Bronchial epithelial cell (primary cell): ENCODE results near the gene IFIT5. TPM values are rescaled to one million over a fixed set of nuclear protein-coding genes. Genes with fewer than 3 reads are reported as not detected.
A peak's percentile ranks its signal among the peaks of the same experiment; 100 is the strongest.

Experiments
- DNase-seq: peaks from one replicate; pipeline ENCODE4 v3.0.0-alpha.2; 2010; ENCODE audit warnings: low read depth
- FAIRE-seq: peaks from 2 replicates; lab custom pipeline; 2011; peaks lifted over from hg19 to GRCh38; lab: Jason Lieb, UNC
- H3K27me3 ChIP-seq: 2 replicates; pipeline ENCODE4 v1.5.1; 2011; ENCODE audit warnings: low read length; ENCODE audit not compliant: control insufficient read depth, insufficient read depth
- H3K36me3 ChIP-seq: 2 replicates; pipeline ENCODE4 v1.5.1; 2011; ENCODE audit warnings: low read length; ENCODE audit not compliant: control insufficient read depth, insufficient read depth
- H3K4me3 ChIP-seq: 2 replicates; pipeline ENCODE4 v1.5.1; 2011; ENCODE audit warnings: mild to moderate bottlenecking, low read depth, low read length, control low read depth
- total RNA-seq: library from RNA; depleted of rRNA; stranded (reverse); fragments of >200 nt; gene quantifications from 2 replicates; pipeline ENCODE4 v1.2.1, GENCODE V29; 2014
- TF ChIP-seq, protein P1 (sequence below): IDR thresholded peaks from 2 replicates; pipeline ENCODE4 v1.5.1; 2011; ENCODE audit warnings: mild to moderate bottlenecking, moderate library complexity, low read length, control low read depth, inconsistent platforms; ENCODE audit not compliant: insufficient read depth, severe bottlenecking

The IFIT5 gene
- total RNA-seq, 1 donor from 2014 or later = 5.3 TPM

DNA sequence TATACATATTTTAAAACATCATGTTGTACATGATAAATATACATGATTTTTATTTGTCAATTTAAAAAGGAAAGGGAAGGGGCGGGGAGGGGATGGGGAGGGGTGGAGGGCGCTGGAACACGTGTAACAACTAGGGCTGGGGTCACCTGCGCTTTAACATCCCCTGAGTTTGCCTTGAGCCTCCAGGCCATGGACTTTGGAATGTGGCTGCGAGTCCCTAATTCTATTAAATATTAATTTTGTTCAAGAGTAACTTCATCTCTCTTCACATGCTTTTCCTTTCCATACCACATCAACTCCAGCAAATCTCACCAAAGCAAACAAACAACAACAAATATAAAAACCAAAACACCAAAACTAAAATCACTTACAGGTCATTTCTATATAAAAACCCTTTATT, 10.6 kb downstream of the IFIT5 start:
- FAIRE-seq = no peak
- H3K4me3 ChIP-seq = no peak overlapping the region

GRCh38 chr10:89426230-89426868, 12.0 kb downstream of the IFIT5 start:
- Histone ChIP-seq H3K36me3 (no peaks in the 10 kb centered on the region), H3K27me3 (no peaks in the 10 kb centered on the region), H3K4me3 (no peak overlapping the region)
- TF ChIP-seq, protein P1, sequence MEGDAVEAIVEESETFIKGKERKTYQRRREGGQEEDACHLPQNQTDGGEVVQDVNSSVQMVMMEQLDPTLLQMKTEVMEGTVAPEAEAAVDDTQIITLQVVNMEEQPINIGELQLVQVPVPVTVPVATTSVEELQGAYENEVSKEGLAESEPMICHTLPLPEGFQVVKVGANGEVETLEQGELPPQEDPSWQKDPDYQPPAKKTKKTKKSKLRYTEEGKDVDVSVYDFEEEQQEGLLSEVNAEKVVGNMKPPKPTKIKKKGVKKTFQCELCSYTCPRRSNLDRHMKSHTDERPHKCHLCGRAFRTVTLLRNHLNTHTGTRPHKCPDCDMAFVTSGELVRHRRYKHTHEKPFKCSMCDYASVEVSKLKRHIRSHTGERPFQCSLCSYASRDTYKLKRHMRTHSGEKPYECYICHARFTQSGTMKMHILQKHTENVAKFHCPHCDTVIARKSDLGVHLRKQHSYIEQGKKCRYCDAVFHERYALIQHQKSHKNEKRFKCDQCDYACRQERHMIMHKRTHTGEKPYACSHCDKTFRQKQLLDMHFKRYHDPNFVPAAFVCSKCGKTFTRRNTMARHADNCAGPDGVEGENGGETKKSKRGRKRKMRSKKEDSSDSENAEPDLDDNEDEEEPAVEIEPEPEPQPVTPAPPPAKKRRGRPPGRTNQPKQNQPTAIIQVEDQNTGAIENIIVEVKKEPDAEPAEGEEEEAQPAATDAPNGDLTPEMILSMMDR = peak; percentile 61
- FAIRE-seq (peak; percentile 36), DNase-seq (peak; percentile 60)

More for the DNA sequence above, 10.6 kb downstream of the IFIT5 start:
- no peak for DNase-seq
- Histone ChIP-seq H3K27me3 (no peaks in the 10 kb centered on the region), H3K36me3 (no peaks in the 10 kb centered on the region)
- TF ChIP-seq, protein P1 = no peak

DNA sequence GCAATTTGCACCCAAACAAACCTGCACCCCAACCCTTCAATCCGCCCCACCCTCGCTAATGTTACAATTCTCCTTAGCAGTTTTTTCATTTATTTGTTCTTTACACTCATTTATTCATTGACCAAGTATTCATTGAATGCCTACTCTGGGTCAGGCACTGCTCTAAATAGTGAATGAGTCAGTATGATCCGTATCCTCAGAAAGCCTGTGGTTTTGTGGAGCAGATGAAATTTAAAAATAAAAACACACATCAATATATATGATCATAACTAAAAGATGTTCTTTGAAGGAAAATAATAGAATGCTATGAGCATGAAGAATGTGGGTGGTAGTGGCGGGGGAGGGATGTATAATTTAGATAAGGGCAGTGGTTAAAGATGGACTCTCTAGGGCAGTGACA, 13.3 kb downstream of the IFIT5 start:
- no peaks in the 10 kb centered on the region for H3K27me3 ChIP-seq
- no peaks in the 10 kb centered on the region for H3K36me3 ChIP-seq
- no peak for FAIRE-seq
- no peak overlapping the region for H3K4me3 ChIP-seq
- TF ChIP-seq, protein P1 = no peak
- DNase-seq = peak; percentile 71

GRCh38 chr10:89428877-89429276, 14.5 kb downstream of the IFIT5 start:
- TF ChIP-seq, protein P1 = no peak
- DNase-seq (no peak), FAIRE-seq (no peak)
- Histone ChIP-seq H3K36me3 (no peaks in the 10 kb centered on the region), H3K4me3 (no peak overlapping the region), H3K27me3 (no peaks in the 10 kb centered on the region)

DNA sequence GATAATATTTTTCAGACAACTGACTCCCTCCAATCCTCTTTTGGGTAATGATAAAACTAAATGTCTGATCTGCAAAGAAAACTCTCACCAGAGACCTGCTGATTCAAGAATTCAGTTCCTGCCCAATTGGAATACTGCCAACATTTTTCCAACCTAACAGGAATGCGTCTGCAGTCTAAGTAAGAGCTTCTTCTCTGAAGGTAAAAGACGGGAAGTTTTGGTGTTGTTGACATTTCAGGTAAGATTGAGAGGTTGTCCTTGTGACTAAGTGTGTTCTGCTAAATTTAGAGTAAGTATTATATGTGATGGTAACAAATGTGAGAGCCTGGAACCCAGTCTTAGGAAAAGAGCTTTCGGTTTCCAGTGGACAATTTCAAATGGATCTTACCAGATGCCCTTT, 17.6 kb downstream of the IFIT5 start:
- FAIRE-seq (no peak), DNase-seq (peak; percentile 84)
- TF ChIP-seq, protein P1 = no peak
- no peaks in the 10 kb centered on the region for H3K36me3 ChIP-seq
- no peak overlapping the region for H3K4me3 ChIP-seq
- no peaks in the 10 kb centered on the region for H3K27me3 ChIP-seq

GRCh38 chr10:89438525-89438924, 24.2 kb downstream of the IFIT5 start:
- Histone ChIP-seq H3K4me3 (no peak overlapping the region), H3K36me3 (no peaks in the 10 kb centered on the region), H3K27me3 (no peaks in the 10 kb centered on the region)
- DNase-seq = peak; percentile 15
- TF ChIP-seq, protein P1 = no peak
- no peak for FAIRE-seq
